ENCODE measurements around the gene CAMK4.
A peak's percentile ranks its signal among the peaks of the same experiment; 100 is the strongest.

Gene CAMK4

GRCh38 chr5:111223787-111224560 is at the start of gene CAMK4:
Gene CAMK4, plus strand, starts transcription at chr5:111224384. Its CDS starts 100 bp downstream, at chr5:111224484.
- FAIRE-seq, result no peak

- no peak for FAIRE-seq
Observed at GRCh38 chr5:111183064-111183463, 41.1 kb upstream of the CAMK4 start.

GRCh38 chr5:111187079-111187478 is 37.1 kb upstream of the CAMK4 start:
- FAIRE-seq, result no peak

GRCh38 chr5:111194053-111194452 is 30.1 kb upstream of the CAMK4 start:
- FAIRE-seq, result no peak

- no peak for FAIRE-seq
Observed at GRCh38 chr5:111194925-111195324, 29.3 kb upstream of the CAMK4 start.

- no peak for FAIRE-seq
Observed at GRCh38 chr5:111197523-111197922, 26.7 kb upstream of the CAMK4 start.

GRCh38 chr5:111198281-111198966 is 25.8 kb upstream of the CAMK4 start:
- FAIRE-seq, result no peak

GRCh38 chr5:111200828-111201227 is 23.4 kb upstream of the CAMK4 start:
- no peak for FAIRE-seq

- FAIRE-seq, result no peak
Observed at GRCh38 chr5:111201705-111202104, 22.5 kb upstream of the CAMK4 start.

- FAIRE-seq, result peak; percentile 9
Observed at GRCh38 chr5:111211341-111211740, 12.8 kb upstream of the CAMK4 start.

- FAIRE-seq, result no peak
Observed at GRCh38 chr5:111214052-111214742, 10.0 kb upstream of the CAMK4 start.

GRCh38 chr5:111215971-111216370 is 8.2 kb upstream of the CAMK4 start:
- no peak for FAIRE-seq

GRCh38 chr5:111221139-111221538 is 3.0 kb upstream of the CAMK4 start:
- FAIRE-seq, result no peak

GRCh38 chr5:111223101-111223786 is 940 bp upstream of the CAMK4 start:
- no peak for FAIRE-seq

GRCh38 chr5:111224561-111225345 is 569 bp downstream of the CAMK4 start:
- FAIRE-seq, result no peak

- no peak for FAIRE-seq
Observed at GRCh38 chr5:111225926-111226325, 1.7 kb downstream of the CAMK4 start.

GRCh38 chr5:111226556-111226955 is 2.4 kb downstream of the CAMK4 start:
- FAIRE-seq, result no peak

- no peak for FAIRE-seq
Observed at GRCh38 chr5:111227226-111227782, 3.1 kb downstream of the CAMK4 start.

GRCh38 chr5:111227801-111228200 is 3.6 kb downstream of the CAMK4 start:
- FAIRE-seq, result no peak

GRCh38 chr5:111228520-111229220 is 4.5 kb downstream of the CAMK4 start:
- no peak for FAIRE-seq

- no peak for FAIRE-seq
Observed at GRCh38 chr5:111229221-111229835, 5.1 kb downstream of the CAMK4 start.

All from A204.1 (cell line).